Psoas muscle (tissue), 8 donors: ENCODE results near the gene PHACTR3. TPM values are rescaled to one million over a fixed set of nuclear protein-coding genes. Genes with fewer than 3 reads are reported as not detected.

ENCODE experiments used
- ATAC-seq, 4 donors: fragments of 200-7000 bp; cut with Tn5 transposase; one replicate each; pipeline ENCODE4 v1.9.1; 2020; ENCODE audit warnings: moderate library complexity in 3 of 4, mild to moderate bottlenecking in 2 of 4
- DNase-seq, 2 donors: peaks; one replicate each; pipeline ENCODE4 v3.0.0-alpha.2; 2020
- H3K27ac ChIP-seq: fragments of 200-600 bp; one replicate; pipeline ENCODE4 v1.8.0; 2022
- H3K27me3 ChIP-seq, 3 donors: fragments of 200-600 bp in 1 of 3; one replicate each; pipeline versions ENCODE4 v1.6.1 to v1.8.0; 2013 to 2022; ENCODE audit warnings: low read length in 2 of 3, mild to moderate bottlenecking in 2 of 3, moderate library complexity in 1 of 3; ENCODE audit not compliant: insufficient read depth in 3 of 3
- H3K36me3 ChIP-seq, 2 donors: fragments of 200-600 bp in 1 of 2; one replicate each; pipeline versions ENCODE4 v1.6.1 to v1.8.0; 2013 to 2022; ENCODE audit warnings: low read depth in 1 of 2, mild to moderate bottlenecking in 1 of 2, moderate library complexity in 1 of 2; ENCODE audit not compliant: insufficient read depth in 1 of 2
- H3K4me1 ChIP-seq: fragments of 200-600 bp; one replicate; pipeline ENCODE4 v1.8.0; 2022
- H3K4me3 ChIP-seq: fragments of 200-600 bp; one replicate; pipeline ENCODE4 v1.8.0; 2022; ENCODE audit warnings: mild to moderate bottlenecking
- H3K9me3 ChIP-seq: fragments of 200-600 bp; one replicate; pipeline ENCODE4 v1.8.0; 2022
- WGBS, 3 donors: extraction: QIAGEN DNeasy Blood & Tissue Kit; methylation state at CpG; one replicate each; pipeline versions ENCODE4 v1.1.6 to v1.1.7; 2013; 5-methylcytosine and 5-hydroxymethylcytosine counted together
- intact Hi-C, 2 donors: fragments of 100-400 bp; cut with DNase I; formaldehyde crosslinking; loops; one replicate each; pipeline versions ENCODE4 v1.11.0 to v1.14.2; 2022
- polyA plus RNA-seq, 3 donors: library from polyadenylated mRNA; stranded (reverse); fragments of 200-250 nt; gene quantifications; one replicate each; pipeline ENCODE4 v1.2.3, GENCODE V29; 2013
- total RNA-seq, 4 donors: library from RNA; stranded (reverse); fragmentation: NEBNext Ultra II Directional in 2 of 4; extraction: Animal tissue kit (Norgen Biotek cat#: 25700) in 2 of 4; gene quantifications; one replicate each; pipeline versions ENCODE4 v1.2.1 to v1.2.4, GENCODE V29; 2021 to 2023
- TF ChIP-seq, protein P1 (sequence below): fragments of 200-600 bp; IDR thresholded peaks from one replicate; pipeline ENCODE4 v1.8.0; 2022; ENCODE audit warnings: antibody characterized with exemption
- donor health status: healthy with polysubstance abuse.
- donor health status: DM: no; HTN: no; CAD: no; lungs with moderate emphysema.
- donor health status: Bipolar disorder and iron deficiency.
- donor health status: healthy.
- donor health status: DM: yes; HTN: yes; CAD: no.
- donor health status: DM: no; HTN: no; CAD: no.
- donor health status: DM: no; HTN: no; CAD: no.
- donor health status: DM: yes; HTN: yes; CAD: no.

The PHACTR3 gene
- total and polyA plus RNA-seq, 7 donors = 0.10 to 0.46 (median 0.15) TPM; not detected in 3

DNA sequence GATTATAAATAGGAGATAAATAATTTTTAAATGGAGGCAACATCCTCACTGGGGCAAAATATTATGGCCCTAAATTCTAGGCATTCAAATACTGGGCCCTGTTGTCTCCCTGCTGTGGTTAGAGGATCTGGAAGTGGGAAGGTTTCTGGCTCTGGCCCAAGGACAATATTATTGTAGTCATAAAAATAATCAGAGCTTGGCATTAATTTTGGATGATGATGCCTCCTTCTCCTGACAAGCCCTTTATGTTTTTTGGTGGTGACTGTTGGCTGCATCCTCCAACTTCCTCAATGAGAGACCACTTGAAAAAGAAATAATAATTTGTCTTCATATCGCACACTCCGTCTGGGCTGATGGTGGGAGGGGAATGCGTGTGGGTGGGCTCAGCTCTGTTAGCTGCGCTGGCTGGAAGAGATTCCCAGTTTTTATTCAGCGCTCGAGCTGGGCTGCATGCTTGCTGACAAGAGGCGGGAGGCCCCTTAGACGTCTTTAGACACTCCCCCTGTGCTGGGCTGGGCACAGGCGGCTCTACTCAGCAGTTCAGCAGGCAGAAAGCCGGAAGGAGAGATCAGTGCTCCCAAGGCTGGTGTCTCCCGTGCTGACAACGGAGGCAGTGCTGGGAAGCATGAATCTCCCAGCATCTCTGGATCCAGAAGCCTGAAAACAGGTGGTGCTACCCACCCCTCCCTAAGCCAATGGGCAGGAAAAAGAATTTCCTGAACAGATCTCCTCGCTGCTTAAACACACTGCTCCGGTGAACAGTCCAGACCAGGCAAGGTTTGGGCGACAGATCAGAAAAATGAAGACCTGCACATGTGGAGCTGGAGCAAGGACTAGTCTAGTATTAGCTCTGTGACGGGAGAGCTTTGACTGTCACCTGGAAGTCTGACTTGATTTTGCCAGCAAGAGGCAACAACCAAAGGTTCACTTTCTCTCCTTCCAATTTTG lies 231.4 kb downstream of the PHACTR3 start:
- Histone ChIP-seq H3K36me3 (no peaks in the 10 kb centered on the region), H3K27me3 (peaks cover 0 to 40% (median 4%) of the 10 kb centered on the region in 3 donors), H3K9me3 (no peaks in the 10 kb centered on the region), H3K4me1 (no peaks in the 10 kb centered on the region), H3K4me3 (peak overlapping the region; percentile 7), H3K27ac (no peak overlapping the region)
- TF ChIP-seq, protein P1, sequence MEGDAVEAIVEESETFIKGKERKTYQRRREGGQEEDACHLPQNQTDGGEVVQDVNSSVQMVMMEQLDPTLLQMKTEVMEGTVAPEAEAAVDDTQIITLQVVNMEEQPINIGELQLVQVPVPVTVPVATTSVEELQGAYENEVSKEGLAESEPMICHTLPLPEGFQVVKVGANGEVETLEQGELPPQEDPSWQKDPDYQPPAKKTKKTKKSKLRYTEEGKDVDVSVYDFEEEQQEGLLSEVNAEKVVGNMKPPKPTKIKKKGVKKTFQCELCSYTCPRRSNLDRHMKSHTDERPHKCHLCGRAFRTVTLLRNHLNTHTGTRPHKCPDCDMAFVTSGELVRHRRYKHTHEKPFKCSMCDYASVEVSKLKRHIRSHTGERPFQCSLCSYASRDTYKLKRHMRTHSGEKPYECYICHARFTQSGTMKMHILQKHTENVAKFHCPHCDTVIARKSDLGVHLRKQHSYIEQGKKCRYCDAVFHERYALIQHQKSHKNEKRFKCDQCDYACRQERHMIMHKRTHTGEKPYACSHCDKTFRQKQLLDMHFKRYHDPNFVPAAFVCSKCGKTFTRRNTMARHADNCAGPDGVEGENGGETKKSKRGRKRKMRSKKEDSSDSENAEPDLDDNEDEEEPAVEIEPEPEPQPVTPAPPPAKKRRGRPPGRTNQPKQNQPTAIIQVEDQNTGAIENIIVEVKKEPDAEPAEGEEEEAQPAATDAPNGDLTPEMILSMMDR = no peak
- ATAC-seq = peak in 1 of 4 donors; percentile 36
- 10 to 23% (median 14%) methylated on average over 16 of the region's 16 CpGs for WGBS, 3 donors
- DNase-seq = no peak
- intact Hi-C loops = no loop called here

DNA sequence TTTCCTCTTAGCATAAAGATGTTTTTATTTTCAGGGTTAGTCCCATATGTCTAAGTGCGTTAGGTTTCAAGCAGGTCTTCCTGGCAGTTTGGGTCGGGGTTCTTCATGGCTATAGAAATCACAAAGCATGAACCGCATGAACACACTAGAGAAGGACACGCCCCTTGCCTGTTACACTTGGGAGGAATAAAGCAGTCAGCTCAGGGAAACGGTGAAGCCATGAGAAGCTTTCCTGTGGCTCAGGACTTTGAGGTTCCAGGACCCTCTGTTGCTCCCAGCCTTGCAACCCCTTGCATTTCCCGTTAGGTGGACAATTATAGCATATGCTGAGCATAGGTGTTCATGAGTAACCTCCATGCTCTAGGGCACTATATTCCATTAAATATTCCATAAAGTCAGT lies 232.4 kb downstream of the PHACTR3 start:
- no peaks in the 10 kb centered on the region for H3K9me3 ChIP-seq
- WGBS, 3 donors = 20 to 24% (median 23%) methylated on average over 6 of the region's 6 CpGs
- DNase-seq (no peak), ATAC-seq (no peak)
- H3K4me3 ChIP-seq = no peak overlapping the region
- intact Hi-C loops = no loop called here
- H3K27ac ChIP-seq = no peak overlapping the region
- no peaks in the 10 kb centered on the region for H3K4me1 ChIP-seq
- peaks cover 0 to 37% (median 4%) of the 10 kb centered on the region in 3 donors for H3K27me3 ChIP-seq
- H3K36me3 ChIP-seq = no peaks in the 10 kb centered on the region
- TF ChIP-seq, protein P1 = no peak

DNA sequence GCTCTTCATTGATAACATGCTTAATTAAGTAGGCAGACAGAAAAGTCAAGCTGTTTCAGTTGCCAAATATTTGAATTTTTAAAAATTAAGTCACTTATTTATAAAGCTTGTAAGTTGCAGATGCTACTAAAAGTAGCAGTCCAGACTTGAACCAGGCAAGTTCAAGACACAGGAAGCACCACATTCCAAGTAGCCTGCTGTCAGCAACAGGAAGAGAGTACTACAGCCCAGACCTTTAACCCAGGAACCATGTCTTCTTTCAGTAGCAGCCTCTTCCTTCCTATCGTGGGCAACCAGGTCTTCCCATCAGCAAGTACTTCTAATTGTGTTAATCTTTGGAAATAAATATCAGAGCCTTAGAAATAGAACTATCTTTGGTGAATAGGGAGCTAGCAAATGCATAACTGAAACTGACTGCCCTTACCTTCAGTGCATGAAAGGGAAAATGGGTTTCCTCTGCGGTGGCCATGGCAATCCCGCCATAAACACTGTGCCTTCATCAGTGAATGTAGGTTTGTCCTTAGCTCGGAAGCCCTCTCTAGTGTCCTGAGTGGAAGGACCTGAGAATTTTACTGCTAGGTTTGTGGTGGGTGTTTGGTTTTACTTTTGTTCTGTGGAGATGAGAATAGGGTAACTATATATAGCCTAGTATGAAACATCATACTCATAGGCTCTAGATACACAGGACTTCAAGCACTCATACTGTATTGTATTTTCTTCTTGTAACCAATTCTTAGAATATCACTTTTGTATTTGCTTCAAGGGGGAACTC lies 233.5 kb downstream of the PHACTR3 start:
- TF ChIP-seq, protein P1 = no peak

DNA sequence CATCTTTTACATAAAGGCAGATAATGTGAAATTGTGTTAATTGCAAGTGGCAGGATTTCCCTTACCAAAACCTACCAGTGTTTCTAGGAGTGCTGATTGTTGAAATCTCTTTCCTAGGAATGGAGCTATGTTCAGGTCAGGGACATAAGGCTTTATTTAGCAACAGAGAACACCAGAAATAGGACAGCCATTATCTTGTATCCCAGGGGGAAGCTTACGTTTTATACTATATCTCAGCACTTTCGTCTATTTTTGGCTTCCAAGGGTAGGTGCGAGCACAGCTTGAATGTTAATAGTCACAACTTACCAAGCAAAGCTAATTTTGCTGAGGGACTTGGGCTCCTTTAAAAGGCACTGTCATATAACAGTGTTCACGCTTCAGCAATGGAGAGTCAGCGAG lies 235.1 kb downstream of the PHACTR3 start:
- no peak overlapping the region for H3K4me3 ChIP-seq
- peaks cover 0 to 33% (median 0%) of the 10 kb centered on the region in 3 donors for H3K27me3 ChIP-seq
- TF ChIP-seq, protein P1 = no peak
- H3K9me3 ChIP-seq = no peaks in the 10 kb centered on the region
- intact Hi-C loops = no loop called here
- DNase-seq (no peak), ATAC-seq (no peak)
- H3K27ac ChIP-seq = no peak overlapping the region
- WGBS, 3 donors = 51 to 60% (median 59%) methylated on average over 5 of the region's 5 CpGs
- no peaks in the 10 kb centered on the region for H3K36me3 ChIP-seq
- no peaks in the 10 kb centered on the region for H3K4me1 ChIP-seq

More for the DNA sequence above, 233.5 kb downstream of the PHACTR3 start:
- H3K4me3 ChIP-seq = no peak overlapping the region
- WGBS, 3 donors = 79 to 91% (median 82%) methylated on average over 4 of the region's 4 CpGs
- no peaks in the 10 kb centered on the region for H3K4me1 ChIP-seq
- intact Hi-C loops = no loop called here
- DNase-seq (no peak), ATAC-seq (no peak)
- no peak overlapping the region for H3K27ac ChIP-seq
- peaks cover 0 to 37% (median 0%) of the 10 kb centered on the region in 3 donors for H3K27me3 ChIP-seq
- no peaks in the 10 kb centered on the region for H3K9me3 ChIP-seq
- H3K36me3 ChIP-seq = no peaks in the 10 kb centered on the region
